ENCODE results near the gene EZH1.

DNA sequence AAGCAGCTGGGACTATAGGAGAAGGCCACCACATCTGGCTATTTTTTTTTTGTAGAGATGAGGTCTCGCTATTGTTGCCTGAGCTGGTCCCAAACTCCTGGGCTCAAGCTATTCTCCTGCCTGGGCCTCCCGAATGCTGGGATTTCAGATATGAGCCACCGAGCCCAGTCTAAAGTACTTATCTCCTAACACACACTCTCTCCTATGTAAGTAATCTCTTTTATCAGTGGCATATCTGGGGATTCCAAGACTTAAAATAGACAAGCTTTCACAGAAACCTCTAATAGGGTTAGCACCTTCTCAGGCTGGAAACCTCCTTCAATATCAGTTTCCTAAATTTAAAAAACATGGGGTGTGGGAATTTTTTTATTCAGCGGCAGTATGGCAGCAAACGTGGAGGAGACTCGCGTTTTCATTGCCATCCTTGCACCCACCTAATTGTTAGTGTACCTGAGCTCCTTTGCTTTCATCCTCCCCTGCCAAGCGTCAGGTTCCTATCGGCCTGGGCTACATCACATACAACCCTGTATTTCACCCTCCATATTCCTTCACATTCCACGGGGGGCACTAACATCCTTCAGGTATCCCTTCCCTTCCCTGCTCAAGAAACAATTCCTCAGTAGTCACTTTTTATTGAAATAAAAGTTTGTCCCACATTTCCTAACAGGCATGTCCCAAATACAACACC, 1.1 kb downstream of the EZH1 start:
- TF ChIP-seq LEF1 (IDR thresholded peaks at IDR 0.05; ENCODE audit: borderline replicate concordance) (no peak), BHLHE40 (IDR thresholded peaks at IDR 0.05; ENCODE audit: borderline replicate concordance) (no peak), L3MBTL2 (conservative IDR thresholded peaks at IDR 0.05) (no peak), FOXM1 (IDR thresholded peaks at IDR 0.05; ENCODE audit: borderline replicate concordance) (no peak), ZNF384 (IDR thresholded peaks at IDR 0.05) (no peak), FOXK2 (IDR thresholded peaks at IDR 0.05) (no peak), NFRKB (IDR thresholded peaks at IDR 0.05) (no peak), CTBP1 (IDR thresholded peaks at IDR 0.05; ENCODE audit: borderline replicate concordance) (no peak), ELF4 (IDR thresholded peaks at IDR 0.05) (no peak), SP1 (IDR thresholded peaks at IDR 0.05) (no peak)

Data from HEK293T (cell line).